ENCODE results near the gene PLAC1.

PLAC1 gene

GRCh38 chrX:134658002-134658759, at the start of gene PLAC1:
Gene PLAC1 (minus strand): TSS chrX:134658471. CDS start chrX:134566682, 91,789 bp downstream.
- DNase-seq (ENCODE audit: extremely low read depth, insufficient read length), result no peak
- TF ChIP-seq CTCF (IDR thresholded peaks at IDR 0.05; ENCODE audit: insufficient read depth, low read length, poor library complexity, severe bottlenecking), result no peak
- Histone ChIP-seq H3K36me3 (ENCODE audit: control insufficient read depth, insufficient read depth, low read length) (no peaks in the 10 kb centered on the region), H3K27me3 (replicated peaks; ENCODE audit: control insufficient read depth, insufficient read depth, low read length) (no peaks in the 10 kb centered on the region), H3K4me3 (replicated peaks; ENCODE audit: low read depth, low read length) (no peak within 1 kb of the TSS)

GRCh38 chrX:134706138-134706537, 47.9 kb upstream of the PLAC1 start:
- Histone ChIP-seq H3K4me3 (replicated peaks; ENCODE audit: low read depth, low read length) (no peak overlapping the region), H3K27me3 (replicated peaks; ENCODE audit: control insufficient read depth, insufficient read depth, low read length) (no peaks in the 10 kb centered on the region), H3K36me3 (ENCODE audit: control insufficient read depth, insufficient read depth, low read length) (no peaks in the 10 kb centered on the region)
- no peak for DNase-seq (ENCODE audit: extremely low read depth, insufficient read length)
- no peak for TF ChIP-seq CTCF (IDR thresholded peaks at IDR 0.05; ENCODE audit: insufficient read depth, low read length, poor library complexity, severe bottlenecking)

GRCh38 chrX:134695999-134696398, 37.7 kb upstream of the PLAC1 start:
- H3K27me3 ChIP-seq (replicated peaks; ENCODE audit: control insufficient read depth, insufficient read depth, low read length), result no peaks in the 10 kb centered on the region
- no peak for DNase-seq (ENCODE audit: extremely low read depth, insufficient read length)
- no peaks in the 10 kb centered on the region for H3K36me3 ChIP-seq (ENCODE audit: control insufficient read depth, insufficient read depth, low read length)
- no peak overlapping the region for H3K4me3 ChIP-seq (replicated peaks; ENCODE audit: low read depth, low read length)
- TF ChIP-seq CTCF (IDR thresholded peaks at IDR 0.05; ENCODE audit: insufficient read depth, low read length, poor library complexity, severe bottlenecking), result no peak

GRCh38 chrX:134694333-134695322, 36.4 kb upstream of the PLAC1 start:
- DNase-seq (ENCODE audit: extremely low read depth, insufficient read length), result no peak
- H3K36me3 ChIP-seq (ENCODE audit: control insufficient read depth, insufficient read depth, low read length), result no peaks in the 10 kb centered on the region
- no peak overlapping the region for H3K4me3 ChIP-seq (replicated peaks; ENCODE audit: low read depth, low read length)
- H3K27me3 ChIP-seq (replicated peaks; ENCODE audit: control insufficient read depth, insufficient read depth, low read length), result no peaks in the 10 kb centered on the region
- no peak for TF ChIP-seq CTCF (IDR thresholded peaks at IDR 0.05; ENCODE audit: insufficient read depth, low read length, poor library complexity, severe bottlenecking)

- DNase-seq (ENCODE audit: extremely low read depth, insufficient read length), result no peak
- no peaks in the 10 kb centered on the region for H3K27me3 ChIP-seq (replicated peaks; ENCODE audit: control insufficient read depth, insufficient read depth, low read length)
Measured at GRCh38 chrX:134693644-134694043, 35.4 kb upstream of the PLAC1 start.

More at GRCh38 chrX:134693644-134694043, 35.4 kb upstream of the PLAC1 start:
- no peak for TF ChIP-seq CTCF (IDR thresholded peaks at IDR 0.05; ENCODE audit: insufficient read depth, low read length, poor library complexity, severe bottlenecking)
- no peak overlapping the region for H3K4me3 ChIP-seq (replicated peaks; ENCODE audit: low read depth, low read length)
- no peaks in the 10 kb centered on the region for H3K36me3 ChIP-seq (ENCODE audit: control insufficient read depth, insufficient read depth, low read length)

Data from GM06990 (cell line).